GM21786 (cell line): ENCODE measurements around the gene CDH13.

Experiments used
- ATAC-seq: cut with Tn5 transposase; IDR thresholded peaks from one replicate; pipeline ENCODE4 v1.9.1; 2021; ENCODE audit not compliant: unreplicated experiment

Gene CDH13

DNA sequence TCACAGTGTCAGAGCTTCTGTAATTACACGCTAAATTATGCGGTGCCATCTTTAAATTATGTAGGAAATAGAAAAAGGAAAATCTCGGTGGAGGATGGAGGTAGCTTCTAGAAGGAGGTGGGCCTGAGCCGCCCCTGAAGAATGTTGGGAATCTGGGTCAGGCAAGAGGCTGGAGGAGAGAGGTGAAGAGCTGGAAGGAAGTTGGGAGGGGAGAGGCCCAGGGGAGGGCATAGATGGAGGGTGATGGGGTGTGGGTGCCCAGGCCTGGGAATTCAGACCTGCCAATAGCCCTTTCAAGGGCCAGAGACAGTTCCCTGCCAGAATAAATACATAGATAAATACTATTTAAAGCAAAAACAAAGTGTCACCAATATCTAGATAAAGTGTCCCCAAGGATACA, 766.0 kb downstream of the CDH13 start:
- no peak for ATAC-seq

DNA sequence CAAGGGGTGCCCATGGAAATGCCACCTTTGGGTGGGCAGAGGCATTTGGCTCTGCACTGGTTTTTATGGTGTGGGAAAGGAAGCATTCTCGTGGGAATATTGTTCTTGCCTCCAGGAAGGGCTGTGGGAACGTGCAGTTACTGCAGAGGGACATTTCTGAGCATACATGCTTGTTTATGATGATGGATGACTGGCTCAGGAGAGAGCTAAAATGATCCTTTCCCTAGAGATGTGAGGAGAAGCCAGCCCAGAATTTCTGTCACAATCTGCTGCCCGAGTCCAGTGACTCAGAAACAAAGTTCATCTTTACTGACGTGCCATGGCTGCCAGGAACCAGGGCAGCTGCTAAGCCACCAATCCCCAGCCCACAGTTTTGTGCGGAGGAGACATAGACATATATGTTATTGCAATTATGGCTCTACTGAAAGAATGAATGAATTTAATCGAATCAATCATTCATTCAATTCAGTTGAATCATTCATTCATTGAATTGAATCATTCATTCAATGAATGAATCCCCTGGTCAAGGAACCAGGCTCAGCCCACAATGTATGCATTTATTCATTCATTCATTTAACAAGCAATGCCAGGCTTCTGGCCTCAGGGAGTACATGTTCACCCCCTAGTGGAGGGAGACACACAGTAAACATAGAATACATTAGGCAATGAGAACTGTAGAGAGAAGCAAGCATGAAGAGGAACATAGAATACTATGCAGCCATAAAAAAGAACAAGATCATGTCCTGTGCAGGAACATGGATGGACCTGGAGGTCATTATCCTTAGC, 766.6 kb downstream of the CDH13 start:
- no peak for ATAC-seq

DNA sequence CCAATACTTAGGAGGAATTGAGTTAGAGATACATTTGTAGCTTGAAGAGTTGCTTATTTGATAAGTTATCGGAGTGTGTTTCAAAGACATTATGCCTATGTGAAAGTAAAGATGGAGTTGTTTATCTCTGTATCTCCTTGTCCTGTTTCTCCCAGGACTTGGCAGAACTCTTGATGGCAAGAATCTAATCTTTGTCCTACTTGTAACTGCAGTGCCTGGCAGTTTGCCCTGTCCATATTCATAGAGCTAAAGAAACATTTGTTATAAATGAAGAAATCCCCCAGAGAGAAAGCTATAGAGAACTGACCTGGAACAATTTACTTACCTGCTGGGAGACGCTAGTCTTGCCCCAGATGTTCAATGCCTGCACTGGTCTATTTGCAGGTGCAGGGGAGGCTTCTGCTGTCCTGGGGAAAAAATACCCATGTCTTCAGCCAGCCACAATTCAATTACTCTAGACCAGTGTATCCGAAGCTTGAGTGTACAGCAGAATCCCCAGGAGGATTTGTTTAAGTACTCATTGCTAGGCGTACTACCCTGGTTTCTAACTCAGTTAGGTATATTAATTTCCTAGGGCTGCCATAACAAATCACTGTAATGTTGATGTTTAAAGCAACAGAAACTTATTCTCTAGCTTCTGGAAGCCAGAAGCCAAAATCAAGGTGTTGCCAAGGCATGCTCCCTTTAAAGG, 771.0 kb downstream of the CDH13 start:
- no peak for ATAC-seq

DNA sequence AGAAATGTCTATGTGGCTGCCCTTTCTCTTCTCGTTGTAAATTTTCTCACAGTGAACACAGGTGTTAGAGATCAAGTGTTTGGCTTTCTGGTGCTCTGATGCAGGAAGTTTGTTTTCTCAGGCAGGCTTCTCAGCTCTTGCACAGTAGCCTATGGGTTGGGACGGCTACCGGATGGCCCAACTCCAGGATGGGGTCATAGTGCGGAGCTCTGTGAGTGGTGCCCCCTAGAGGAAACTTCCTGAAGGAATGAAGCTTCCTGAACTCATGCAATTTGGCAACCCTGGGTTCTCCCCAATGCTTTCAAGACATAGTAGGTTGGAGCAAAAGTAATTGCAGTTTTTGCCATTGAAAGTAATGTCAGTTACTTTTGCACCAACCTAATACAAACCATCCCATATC, 773.5 kb downstream of the CDH13 start:
- no peak for ATAC-seq

DNA sequence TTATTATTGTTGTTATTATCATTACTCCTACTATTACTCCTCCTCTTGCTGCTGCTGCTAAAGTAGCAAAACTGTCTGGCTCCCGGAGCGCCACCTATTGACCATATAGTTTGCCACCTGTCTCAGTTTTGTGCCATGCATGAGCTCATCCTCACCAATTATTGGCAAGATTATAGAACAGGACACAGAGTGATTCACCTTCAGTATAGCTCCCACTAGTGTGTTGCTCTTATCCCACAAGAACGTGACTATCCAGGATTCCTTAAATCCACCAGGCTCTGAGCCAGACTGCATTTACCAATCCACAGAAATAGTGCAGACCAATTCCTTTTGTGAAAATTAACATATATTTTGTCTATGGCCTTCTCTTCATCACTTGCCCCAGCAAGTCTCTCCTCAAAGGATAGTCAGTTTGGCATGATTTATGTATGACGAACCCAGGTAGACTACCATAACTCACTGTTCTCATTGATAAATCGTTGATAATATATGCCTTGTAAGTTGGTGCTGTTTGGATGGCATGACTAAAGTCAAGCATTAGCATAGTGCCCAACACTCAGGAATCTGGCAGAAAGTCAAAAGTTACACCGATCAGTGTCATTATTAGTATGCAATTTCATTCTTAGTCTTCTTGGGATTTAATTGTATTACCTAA, 775.5 kb downstream of the CDH13 start:
- no peak for ATAC-seq

DNA sequence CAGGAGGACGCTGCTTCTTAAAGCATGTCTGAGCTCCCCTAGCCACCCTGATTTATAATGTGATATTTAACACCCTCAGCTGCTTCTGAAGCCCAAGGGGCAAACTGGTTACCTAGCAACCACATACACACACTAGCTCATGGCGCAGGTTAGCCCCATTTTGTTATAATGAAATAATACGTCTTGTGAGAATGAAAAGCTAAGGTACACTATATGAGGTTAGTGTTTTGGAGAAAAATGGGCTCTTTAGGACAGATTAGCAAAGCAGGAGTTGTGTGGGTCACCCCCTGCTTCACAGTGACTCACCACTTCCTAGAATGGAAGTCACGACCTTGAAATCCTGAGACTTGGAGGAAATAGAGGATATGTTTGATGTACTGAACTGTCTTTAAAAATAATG, 776.2 kb downstream of the CDH13 start:
- no peak for ATAC-seq

DNA sequence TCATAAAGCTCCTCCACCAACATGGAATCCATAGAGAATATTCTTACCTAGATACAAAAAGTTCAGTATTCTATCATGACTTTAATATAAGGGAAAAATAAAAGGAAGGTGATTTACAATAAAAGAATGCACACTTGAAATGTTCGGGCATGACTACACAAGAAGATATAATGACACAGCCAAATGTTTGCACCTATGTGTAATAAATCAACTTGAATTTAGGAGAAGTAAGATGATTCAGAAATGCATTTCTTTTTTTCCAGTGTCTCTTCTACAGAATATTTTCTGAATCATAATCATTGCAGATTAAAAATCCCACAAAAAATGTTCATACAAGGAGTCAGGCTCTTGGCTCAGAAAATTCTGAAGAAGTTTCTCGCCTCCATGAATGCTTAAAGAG, 777.0 kb downstream of the CDH13 start:
- ATAC-seq, result no peak

DNA sequence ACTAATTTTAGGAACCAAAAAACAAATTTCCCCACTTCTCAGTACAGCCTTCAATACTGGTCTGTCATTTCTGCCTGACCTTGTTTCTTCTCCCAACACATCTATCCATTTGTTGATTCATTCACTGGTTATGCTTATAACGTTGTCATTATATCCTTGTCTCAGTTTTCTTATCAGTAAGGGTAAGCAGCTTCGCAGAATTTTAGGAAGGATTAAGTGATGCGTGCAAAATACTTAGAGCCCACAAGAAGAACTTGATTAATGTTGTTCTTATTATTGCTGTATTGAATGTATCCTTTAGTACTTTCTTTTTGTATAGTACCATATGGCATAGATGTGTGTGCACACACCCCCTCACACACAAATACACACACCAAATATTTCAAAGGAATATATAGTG, 777.5 kb downstream of the CDH13 start:
- no peak for ATAC-seq

DNA sequence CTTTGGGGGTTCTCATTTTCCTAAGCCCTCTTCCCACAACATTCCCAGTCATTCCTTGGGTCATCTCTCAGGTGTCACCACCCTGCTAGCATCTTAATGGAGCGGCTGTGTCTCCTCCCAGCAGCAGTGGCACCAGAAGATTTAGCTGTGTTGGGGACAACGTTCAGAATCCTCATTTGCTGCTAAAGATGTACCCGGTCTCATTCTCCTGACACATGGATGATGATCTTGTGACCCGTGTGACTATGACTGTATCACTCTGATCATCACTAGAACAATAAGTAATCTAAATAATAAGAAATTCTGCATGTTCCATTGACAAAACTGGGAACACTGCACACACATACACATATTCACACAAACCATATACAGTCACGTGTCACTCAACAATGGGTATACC, 781.2 kb downstream of the CDH13 start:
- ATAC-seq, result no peak

DNA sequence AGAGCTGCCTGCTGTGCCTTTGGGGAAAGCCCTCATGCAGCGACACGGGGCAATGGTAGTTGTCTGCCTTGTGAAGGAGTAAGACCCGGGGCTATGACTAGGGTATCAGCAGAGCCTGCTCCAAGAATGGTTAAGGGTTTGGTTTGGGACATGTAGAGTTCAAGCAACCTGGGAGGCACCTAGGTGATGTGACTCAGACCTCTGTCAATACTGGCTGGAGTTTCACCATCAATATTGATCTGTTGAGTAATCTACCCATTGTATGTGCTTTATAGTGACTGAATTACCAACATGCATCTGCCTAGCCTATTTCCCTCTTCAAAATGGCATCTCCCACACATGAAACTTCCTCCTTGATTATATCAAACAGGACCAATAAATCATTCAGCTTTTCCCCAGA, 782.6 kb downstream of the CDH13 start:
- ATAC-seq, result no peak

DNA sequence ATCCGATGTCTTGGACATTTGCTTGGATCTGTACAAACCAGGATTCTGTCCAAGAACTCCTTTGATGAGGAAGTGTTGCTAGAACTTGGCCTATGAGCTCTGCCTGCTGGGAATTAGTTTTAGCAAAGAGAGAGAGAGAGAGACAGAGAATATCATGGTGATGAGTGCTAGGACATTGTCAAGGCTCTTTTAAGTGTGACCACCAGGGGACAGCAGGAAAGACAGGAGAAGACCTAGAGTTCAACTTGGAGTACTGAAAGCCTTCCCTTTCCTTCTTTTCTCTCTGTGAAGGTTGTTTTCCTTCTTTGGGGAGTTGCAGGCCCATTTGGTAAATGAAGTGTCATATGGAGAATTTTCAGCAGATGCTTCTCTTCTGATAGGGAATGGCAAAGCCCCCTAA, 791.8 kb downstream of the CDH13 start:
- no peak for ATAC-seq

DNA sequence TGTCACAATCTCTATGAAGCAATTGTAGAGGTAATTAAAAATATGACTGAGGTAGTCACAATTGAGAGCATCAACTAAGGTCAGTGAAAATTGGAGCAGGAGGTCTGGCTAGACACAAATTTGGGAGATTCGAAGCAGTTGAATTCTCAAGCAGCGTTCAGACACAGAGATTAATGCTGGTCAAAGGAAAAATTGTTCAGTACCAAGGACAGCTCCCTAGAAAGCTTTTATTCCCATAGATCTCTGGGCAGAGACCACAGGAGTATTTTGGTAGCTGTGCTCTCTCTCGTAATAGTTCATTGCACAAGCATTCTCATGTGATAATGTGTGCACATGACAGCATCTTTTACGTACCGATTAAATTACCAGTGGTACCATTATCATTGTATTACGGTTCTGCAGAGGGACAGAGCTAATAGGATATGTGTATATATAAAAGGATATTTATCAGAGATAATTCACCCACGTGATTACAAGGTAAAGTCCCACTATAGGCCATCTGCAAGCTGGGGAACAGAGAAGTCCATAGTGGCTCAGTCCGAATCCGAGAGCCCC, 793.5 kb downstream of the CDH13 start:
- ATAC-seq, result no peak

DNA sequence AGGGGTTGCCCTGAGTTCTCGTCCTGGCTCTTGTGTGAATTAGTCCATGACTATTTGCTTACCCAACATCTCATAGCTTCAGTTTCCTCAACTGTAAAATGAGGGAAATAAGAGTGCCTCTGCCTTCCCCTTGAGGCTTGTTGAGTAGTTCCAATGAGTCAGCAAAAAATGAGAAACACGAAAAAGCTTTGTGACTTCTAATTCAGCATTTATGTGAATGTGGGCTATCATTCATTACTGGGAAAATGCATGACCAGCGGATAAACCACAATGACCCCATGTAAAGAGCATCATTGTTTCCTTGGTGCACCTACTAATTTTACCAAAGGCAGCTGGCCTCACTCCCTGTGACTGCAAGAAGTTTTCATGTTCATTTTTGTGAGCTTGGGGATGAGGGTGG, 806.4 kb downstream of the CDH13 start:
- no peak for ATAC-seq

DNA sequence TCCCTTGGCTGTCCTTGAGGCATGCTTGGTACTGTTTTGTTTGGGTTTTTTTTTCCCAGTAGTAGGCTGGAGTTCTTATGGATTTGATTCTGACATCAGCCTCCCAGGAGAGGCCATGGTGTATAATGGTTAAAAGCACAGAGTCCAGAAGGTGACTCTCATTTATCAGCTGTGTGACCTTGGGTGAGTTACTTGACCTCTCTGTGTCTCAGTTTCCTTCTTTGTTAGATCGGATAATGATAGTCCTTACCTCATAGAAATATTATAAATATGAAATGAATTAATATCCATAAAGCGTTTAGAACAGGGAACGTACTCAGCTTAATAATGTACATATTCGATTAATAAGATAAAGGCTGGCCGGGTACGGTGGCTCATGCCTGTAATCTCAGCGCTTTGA, 810.3 kb downstream of the CDH13 start:
- no peak for ATAC-seq

DNA sequence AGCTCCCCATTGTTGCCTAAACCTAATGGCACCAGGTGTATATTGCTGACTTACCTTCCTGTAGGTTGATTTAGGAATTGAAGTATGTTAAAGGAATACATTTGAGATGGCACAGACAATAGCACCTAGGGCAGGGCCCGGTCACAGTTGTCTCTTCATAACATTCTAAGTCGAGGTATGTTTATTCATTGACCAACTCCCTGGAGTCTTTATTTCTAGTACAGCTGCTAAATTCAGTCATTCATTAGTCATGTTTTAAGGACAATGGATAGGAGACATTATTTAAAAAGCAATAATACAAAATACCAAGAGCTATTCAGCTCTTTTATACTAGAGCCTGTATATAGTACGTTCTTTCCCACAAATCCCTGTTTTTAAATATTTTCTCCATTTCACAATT, 811.6 kb downstream of the CDH13 start:
- no peak for ATAC-seq

DNA sequence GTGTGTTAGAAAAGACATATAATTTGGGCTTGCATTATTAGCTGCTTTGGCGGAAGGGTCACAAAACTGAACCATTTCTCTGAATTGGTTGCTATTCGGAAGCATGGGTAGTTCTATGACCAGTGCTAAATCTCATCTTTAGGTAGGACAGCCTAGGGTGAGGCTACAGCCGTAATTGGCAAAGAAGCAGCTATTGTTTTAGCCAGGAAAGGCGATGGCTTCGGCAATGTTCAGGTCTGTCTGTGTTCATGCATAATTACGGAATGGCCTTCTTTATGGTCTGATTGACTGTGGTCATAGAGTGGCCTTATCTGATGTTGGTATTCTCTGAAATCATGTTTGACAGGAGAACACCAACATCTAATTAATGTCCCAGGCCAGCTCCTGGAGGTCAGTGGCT, 812.6 kb downstream of the CDH13 start:
- ATAC-seq, result no peak

DNA sequence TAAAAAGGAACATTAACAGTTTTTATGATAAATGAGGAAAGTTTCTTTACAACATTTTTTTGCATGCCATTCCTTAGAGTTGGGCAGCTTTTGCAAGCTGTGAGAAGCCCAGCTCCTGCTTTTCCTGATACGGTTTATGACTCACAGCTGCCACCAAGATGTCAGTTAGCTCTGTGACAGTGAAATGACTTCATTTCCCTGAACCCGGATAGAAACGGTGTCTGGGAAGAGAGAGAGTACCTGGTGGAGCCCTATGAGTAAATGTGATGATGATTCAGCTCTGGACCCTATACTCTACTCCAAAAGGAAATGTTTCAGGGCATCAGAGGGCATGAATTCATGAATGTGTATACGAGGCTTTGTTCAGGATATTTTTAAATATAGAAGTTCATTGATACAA, 814.7 kb downstream of the CDH13 start:
- ATAC-seq, result no peak

DNA sequence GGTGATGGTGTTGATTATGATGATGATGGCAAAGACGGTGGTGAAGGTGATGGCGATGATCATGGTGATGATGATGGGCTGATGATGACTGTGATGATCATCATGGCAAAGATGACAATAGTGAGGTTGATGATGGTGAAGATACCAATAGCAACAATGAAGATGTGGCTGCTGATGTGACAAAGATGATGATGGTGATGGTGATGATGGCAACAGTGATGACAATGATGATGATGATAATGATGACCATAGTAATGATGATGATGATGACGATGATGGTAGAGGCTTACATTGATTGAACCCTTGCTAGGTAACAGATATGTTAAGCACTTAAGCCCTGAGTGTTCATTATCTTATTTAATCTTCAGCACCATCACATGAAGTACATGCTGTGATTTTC, 817.2 kb downstream of the CDH13 start:
- no peak for ATAC-seq

DNA sequence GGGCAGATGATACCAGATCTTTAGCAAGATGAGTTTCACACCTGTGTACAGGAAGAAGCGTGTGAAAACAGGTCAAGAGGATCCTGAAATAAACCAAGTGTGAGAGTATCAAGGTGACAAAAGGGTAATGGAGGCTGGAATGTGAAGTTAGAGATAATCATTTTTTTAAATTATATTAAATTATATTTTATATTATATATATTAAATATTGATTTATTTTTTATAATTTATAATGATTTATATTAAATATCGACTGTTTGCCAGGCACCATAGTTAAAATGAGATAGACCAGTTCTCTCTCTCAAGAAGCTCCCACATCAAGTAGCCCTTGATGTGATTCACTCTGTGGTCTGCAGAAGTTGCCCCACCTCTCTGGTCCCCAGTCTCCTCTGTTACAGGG, 820.8 kb downstream of the CDH13 start:
- no peak for ATAC-seq

DNA sequence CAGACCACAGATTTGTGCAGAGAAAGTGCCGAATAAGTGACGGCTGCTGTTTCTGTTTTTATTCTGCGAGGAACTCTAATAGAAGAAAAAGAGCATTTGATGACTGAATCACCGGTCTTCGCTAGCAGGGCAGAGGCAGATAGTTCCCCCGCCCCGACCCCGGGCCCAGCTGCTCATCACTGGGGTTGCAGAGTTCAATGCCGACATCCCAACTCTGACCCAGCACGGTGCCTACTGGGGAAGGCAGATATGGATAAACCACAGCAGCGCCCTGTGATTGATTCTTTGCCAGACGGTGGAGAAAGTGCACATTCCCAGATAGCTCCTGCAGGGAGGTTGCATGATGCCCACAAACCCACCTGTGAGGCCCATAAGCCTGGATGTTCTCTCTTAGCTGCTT, 823.1 kb downstream of the CDH13 start:
- no peak for ATAC-seq

DNA sequence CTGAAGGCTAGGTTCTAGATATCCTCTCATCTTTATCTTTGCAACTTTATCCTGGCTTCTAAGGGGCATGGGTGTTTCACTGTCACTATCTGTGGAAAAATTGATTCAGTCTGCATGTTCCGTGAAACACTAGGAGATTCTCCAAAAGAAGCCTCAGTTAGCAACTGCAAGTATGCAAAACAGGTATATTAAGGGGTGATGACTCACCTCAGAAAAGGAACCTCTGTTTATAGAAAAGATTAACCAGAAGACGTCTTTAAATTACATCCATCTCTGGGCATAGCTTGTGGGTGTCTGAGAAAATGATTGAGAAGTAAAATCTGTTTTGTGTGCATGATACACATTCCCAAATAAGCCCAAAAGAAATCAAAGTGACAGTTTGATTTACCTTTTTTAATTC, 827.2 kb downstream of the CDH13 start:
- no peak for ATAC-seq

DNA sequence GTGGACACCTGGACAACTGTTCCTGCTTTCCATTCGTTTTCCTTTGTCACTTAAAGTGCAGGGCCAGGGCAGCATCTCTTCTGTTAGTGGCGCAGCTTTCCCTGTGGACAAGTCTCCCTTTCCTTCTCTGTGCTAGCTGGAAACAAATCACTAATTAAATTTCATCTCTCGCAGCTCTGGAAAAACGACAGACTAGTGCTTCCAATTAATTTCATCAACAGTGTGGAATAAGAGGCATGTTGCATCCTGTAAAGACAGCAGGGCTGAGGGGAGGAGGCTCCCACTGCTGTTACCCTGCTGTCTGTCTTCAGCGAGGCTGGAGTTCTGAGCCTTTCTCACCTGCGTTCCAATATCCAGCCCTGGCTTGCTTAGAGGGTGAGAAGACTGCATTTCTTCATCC, 828.9 kb downstream of the CDH13 start:
- no peak for ATAC-seq
